ENCODE data around the gene YDJC. TPM values are rescaled to one million over a fixed set of nuclear protein-coding genes. Genes with fewer than 3 reads are reported as not detected.
A peak's percentile ranks its signal among the peaks of the same experiment; 100 is the strongest.
"Not testable (repeated sequence)": the region's sequence is repeated elsewhere in the genome, so short reads cannot be mapped to it uniquely, and the experiment has no call there.

Gene YDJC
- total and polyA plus RNA-seq, 9 of the 15 experiments (the other 6 are each of a cell fraction or from before 2014, with no cell fraction given) = 13.5 to 871 (median 164) TPM

DNA sequence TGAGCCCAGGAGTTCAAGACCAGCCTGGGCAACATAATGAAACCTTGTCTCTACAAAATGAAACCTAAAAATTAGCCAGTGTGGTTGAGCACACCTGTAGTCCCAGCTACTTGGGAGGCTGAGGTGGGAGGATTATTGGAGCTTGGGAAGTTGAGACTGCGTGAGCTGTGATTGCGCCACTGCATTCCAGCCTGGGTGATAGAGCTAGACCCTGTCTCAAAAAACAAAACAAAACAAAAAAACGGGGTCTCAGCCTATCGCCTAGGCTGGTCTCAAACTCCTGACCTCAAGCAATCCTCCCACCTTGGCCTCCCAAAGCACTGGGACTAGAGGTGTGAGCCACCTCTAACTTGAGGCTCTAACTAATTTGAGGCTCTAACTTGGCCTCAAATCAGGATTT lies 49.6 kb upstream of the YDJC start (continued):
- TF ChIP-seq, protein P1, sequence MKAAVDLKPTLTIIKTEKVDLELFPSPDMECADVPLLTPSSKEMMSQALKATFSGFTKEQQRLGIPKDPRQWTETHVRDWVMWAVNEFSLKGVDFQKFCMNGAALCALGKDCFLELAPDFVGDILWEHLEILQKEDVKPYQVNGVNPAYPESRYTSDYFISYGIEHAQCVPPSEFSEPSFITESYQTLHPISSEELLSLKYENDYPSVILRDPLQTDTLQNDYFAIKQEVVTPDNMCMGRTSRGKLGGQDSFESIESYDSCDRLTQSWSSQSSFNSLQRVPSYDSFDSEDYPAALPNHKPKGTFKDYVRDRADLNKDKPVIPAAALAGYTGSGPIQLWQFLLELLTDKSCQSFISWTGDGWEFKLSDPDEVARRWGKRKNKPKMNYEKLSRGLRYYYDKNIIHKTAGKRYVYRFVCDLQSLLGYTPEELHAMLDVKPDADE (conservative IDR thresholded peaks at IDR 0.05; ENCODE audit: control insufficient read depth, low read depth, low read length) = no peak
- TF ChIP-seq XRCC4 (IDR thresholded peaks at IDR 0.05; ENCODE audit: extremely low read depth, insufficient read depth, insufficient read length) = no peak

DNA sequence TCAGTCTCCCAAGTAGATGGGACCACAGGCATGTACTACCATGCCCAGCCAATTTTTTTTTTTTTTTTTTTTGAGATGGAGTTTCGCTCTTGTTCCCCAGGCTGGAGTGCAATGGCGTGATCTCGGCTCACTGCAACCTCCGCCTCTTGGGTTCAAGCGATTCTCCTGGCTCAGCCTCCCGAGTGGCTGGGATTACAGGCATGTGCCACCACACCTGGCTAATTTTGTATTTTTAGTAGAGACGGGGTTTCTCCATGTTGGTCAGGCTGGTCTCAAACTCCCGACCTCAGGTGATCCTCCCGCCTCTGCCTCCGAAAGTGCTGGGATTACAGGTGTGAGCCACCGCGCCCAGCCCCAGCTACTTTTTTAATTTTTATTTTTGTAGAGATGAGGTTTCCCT lies 49.0 kb upstream of the YDJC start:
- H3K9me3 ChIP-seq (replicated peaks; ENCODE audit: control insufficient read depth, insufficient read depth, low read depth, low read length); in situ Hi-C loops (cut with MboI); DNase-seq (ENCODE audit: extremely low read depth in 1 of 4, low spot score in 3 of 4); H3K4me3 ChIP-seq; H3K27me3 ChIP-seq (ENCODE audit: control insufficient read depth in 2 of 2, insufficient read depth in 2 of 2, low read length in 2 of 2); H3K27ac ChIP-seq (ENCODE audit: extremely low read depth, low read depth, low read length); H2AFZ ChIP-seq (ENCODE audit: low read depth, low read length); FAIRE-seq; H3K9ac ChIP-seq (ENCODE audit: insufficient read depth in 1 of 2, low read depth in 2 of 2, low read length in 2 of 2); H3K4me2 ChIP-seq (ENCODE audit: insufficient read depth, low read length); H3K79me2 ChIP-seq (ENCODE audit: control insufficient read depth, insufficient read depth, low read length); ATAC-seq; CTCF ChIA-PET (ENCODE audit: low intra/inter-chr PET ratio); intact Hi-C loops (cut with micrococcal nuclease); BruUV-seq (replicated peaks): not testable (repeated sequence)
- 0 out of 2 replicates have a peak, but pooled peaks have one; percentile 36 for TF ChIP-seq ZBTB1 (CRISPR knock-in tag; IDR thresholded peaks at IDR 0.05; ENCODE audit: borderline replicate concordance, low read depth)
- TF ChIP-seq, protein P2, sequence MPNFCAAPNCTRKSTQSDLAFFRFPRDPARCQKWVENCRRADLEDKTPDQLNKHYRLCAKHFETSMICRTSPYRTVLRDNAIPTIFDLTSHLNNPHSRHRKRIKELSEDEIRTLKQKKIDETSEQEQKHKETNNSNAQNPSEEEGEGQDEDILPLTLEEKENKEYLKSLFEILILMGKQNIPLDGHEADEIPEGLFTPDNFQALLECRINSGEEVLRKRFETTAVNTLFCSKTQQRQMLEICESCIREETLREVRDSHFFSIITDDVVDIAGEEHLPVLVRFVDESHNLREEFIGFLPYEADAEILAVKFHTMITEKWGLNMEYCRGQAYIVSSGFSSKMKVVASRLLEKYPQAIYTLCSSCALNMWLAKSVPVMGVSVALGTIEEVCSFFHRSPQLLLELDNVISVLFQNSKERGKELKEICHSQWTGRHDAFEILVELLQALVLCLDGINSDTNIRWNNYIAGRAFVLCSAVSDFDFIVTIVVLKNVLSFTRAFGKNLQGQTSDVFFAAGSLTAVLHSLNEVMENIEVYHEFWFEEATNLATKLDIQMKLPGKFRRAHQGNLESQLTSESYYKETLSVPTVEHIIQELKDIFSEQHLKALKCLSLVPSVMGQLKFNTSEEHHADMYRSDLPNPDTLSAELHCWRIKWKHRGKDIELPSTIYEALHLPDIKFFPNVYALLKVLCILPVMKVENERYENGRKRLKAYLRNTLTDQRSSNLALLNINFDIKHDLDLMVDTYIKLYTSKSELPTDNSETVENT (CRISPR knock-in tag; IDR thresholded peaks at IDR 0.05) = peak; percentile 57; the same call in 1 of the 2 replicates
- 0 out of 2 replicates have a peak, but pooled peaks have one; percentile 54 for TF ChIP-seq SLC30A9 (CRISPR knock-in tag; IDR thresholded peaks at IDR 0.05)
- Histone ChIP-seq H3K36me3 (ENCODE audit: control insufficient read depth, insufficient read depth, low read length) (peaks cover 68% of the 10 kb centered on the region), H3K4me1 (replicated peaks in 1 of 2; ENCODE audit: control insufficient read depth in 2 of 2, insufficient read depth in 2 of 2, low read length in 2 of 2) (peaks cover 0 to 30% of the 10 kb centered on the region in 2 experiments; a peak in 2 of 5 replicates), H4K20me1 (replicated peaks; ENCODE audit: control insufficient read depth, insufficient read depth, low read length) (peaks cover 18% of the 10 kb centered on the region), H3K9me1 (ENCODE audit: control insufficient read depth, insufficient read depth, low read length) (peaks cover 11% of the 10 kb centered on the region)
- POLR2A ChIA-PET = interaction anchor here (0.9 to 6.7 kb wide), 6 partner anchors 9 to 260 kb away, joined by 3 to 52 read pairs (median 22); partner anchors contain the start of gene PPIL2
- 97% methylated on average over 11 of the region's 12 CpGs for WGBS (ENCODE audit: insufficient coverage, low coverage, missing lambda C conversion rate)

All from K562 (cell line).